ENCODE data around the gene NDST3. TPM values are rescaled to one million over a fixed set of nuclear protein-coding genes. Genes with fewer than 3 reads are reported as not detected.

Gene NDST3
- total RNA-seq, 1 experiment from 2014 or later: not detected

GRCh38 chr4:118171381-118171780, 137.1 kb downstream of the NDST3 start:
- no peak overlapping the region for H3K27ac ChIP-seq (ENCODE audit: low read length)
- no peaks in the 10 kb centered on the region for H3K27me3 ChIP-seq (ENCODE audit: low read length)
- DNase-seq: no peak
- no peaks in the 10 kb centered on the region for H3K9me2 ChIP-seq (replicated peaks; ENCODE audit: insufficient read depth, low read length)
- no peaks in the 10 kb centered on the region for H3K36me3 ChIP-seq (ENCODE audit: insufficient read depth, low read length)
- H3K4me2 ChIP-seq (ENCODE audit: low read depth, low read length, poor library complexity, severe bottlenecking): no peak overlapping the region
- no peak overlapping the region for H2AFZ ChIP-seq (ENCODE audit: low read length)
- H3K79me2 ChIP-seq (ENCODE audit: low read length): no peaks in the 10 kb centered on the region
- H3K4me1 ChIP-seq (ENCODE audit: low read length): no peaks in the 10 kb centered on the region
- no peaks in the 10 kb centered on the region for H3K9me3 ChIP-seq (ENCODE audit: low read length)
- no peaks in the 10 kb centered on the region for H4K20me1 ChIP-seq (ENCODE audit: insufficient read depth, low read depth, low read length)
- H3K4me3 ChIP-seq (ENCODE audit: low read length): no peak overlapping the region
- H3K9ac ChIP-seq (ENCODE audit: low read length): no peak overlapping the region

GRCh38 chr4:118173126-118173525, 138.8 kb downstream of the NDST3 start:
- H3K9me3 ChIP-seq (ENCODE audit: low read length): no peaks in the 10 kb centered on the region
- no peak overlapping the region for H3K4me3 ChIP-seq (ENCODE audit: low read length)
- no peak overlapping the region for H3K4me2 ChIP-seq (ENCODE audit: low read depth, low read length, poor library complexity, severe bottlenecking)
- H3K9me2 ChIP-seq (replicated peaks; ENCODE audit: insufficient read depth, low read length): no peaks in the 10 kb centered on the region
- DNase-seq: no peak
- no peaks in the 10 kb centered on the region for H4K20me1 ChIP-seq (ENCODE audit: insufficient read depth, low read depth, low read length)
- H3K4me1 ChIP-seq (ENCODE audit: low read length): no peaks in the 10 kb centered on the region
- no peaks in the 10 kb centered on the region; the same call in 1 of the 2 replicates for H3K27me3 ChIP-seq (ENCODE audit: low read length)
- no peaks in the 10 kb centered on the region for H3K36me3 ChIP-seq (ENCODE audit: insufficient read depth, low read length)
- H2AFZ ChIP-seq (ENCODE audit: low read length): no peak overlapping the region
- no peak overlapping the region for H3K27ac ChIP-seq (ENCODE audit: low read length)
- no peaks in the 10 kb centered on the region for H3K79me2 ChIP-seq (ENCODE audit: low read length)
- H3K9ac ChIP-seq (ENCODE audit: low read length): no peak overlapping the region

- Histone ChIP-seq H3K36me3 (ENCODE audit: insufficient read depth, low read length) (no peaks in the 10 kb centered on the region), H3K4me2 (ENCODE audit: low read depth, low read length, poor library complexity, severe bottlenecking) (no peak overlapping the region), H2AFZ (ENCODE audit: low read length) (no peak overlapping the region), H3K27ac (ENCODE audit: low read length) (no peak overlapping the region), H3K4me1 (ENCODE audit: low read length) (no peaks in the 10 kb centered on the region), H3K27me3 (ENCODE audit: low read length) (no peaks in the 10 kb centered on the region; the same call in 1 of the 2 replicates), H3K9me2 (replicated peaks; ENCODE audit: insufficient read depth, low read length) (no peaks in the 10 kb centered on the region), H3K4me3 (ENCODE audit: low read length) (no peak overlapping the region), H3K9ac (ENCODE audit: low read length) (no peak overlapping the region), H3K9me3 (ENCODE audit: low read length) (no peaks in the 10 kb centered on the region), H3K79me2 (ENCODE audit: low read length) (no peaks in the 10 kb centered on the region), H4K20me1 (ENCODE audit: insufficient read depth, low read depth, low read length) (no peaks in the 10 kb centered on the region)
- DNase-seq: no peak
These were observed 139.9 kb downstream of the NDST3 start for GRCh38 chr4:118173956-118174725.

GRCh38 chr4:118175506-118175905, 141.2 kb downstream of the NDST3 start:
- Histone ChIP-seq H3K27me3 (ENCODE audit: low read length) (no peaks in the 10 kb centered on the region; the same call in 1 of the 2 replicates), H3K79me2 (ENCODE audit: low read length) (no peaks in the 10 kb centered on the region), H4K20me1 (ENCODE audit: insufficient read depth, low read depth, low read length) (no peaks in the 10 kb centered on the region), H3K36me3 (ENCODE audit: insufficient read depth, low read length) (no peaks in the 10 kb centered on the region), H3K9me3 (ENCODE audit: low read length) (no peaks in the 10 kb centered on the region), H3K9me2 (replicated peaks; ENCODE audit: insufficient read depth, low read length) (no peaks in the 10 kb centered on the region), H3K4me2 (ENCODE audit: low read depth, low read length, poor library complexity, severe bottlenecking) (no peak overlapping the region), H3K4me3 (ENCODE audit: low read length) (no peak overlapping the region), H2AFZ (ENCODE audit: low read length) (no peak overlapping the region), H3K4me1 (ENCODE audit: low read length) (no peaks in the 10 kb centered on the region), H3K9ac (ENCODE audit: low read length) (no peak overlapping the region), H3K27ac (ENCODE audit: low read length) (no peak overlapping the region)
- no peak for DNase-seq

GRCh38 chr4:118177126-118177525, 142.8 kb downstream of the NDST3 start:
- Histone ChIP-seq H3K4me3 (ENCODE audit: low read length) (no peak overlapping the region), H3K36me3 (ENCODE audit: insufficient read depth, low read length) (no peaks in the 10 kb centered on the region), H3K27me3 (ENCODE audit: low read length) (no peaks in the 10 kb centered on the region; the same call in 1 of the 2 replicates), H3K79me2 (ENCODE audit: low read length) (no peaks in the 10 kb centered on the region), H3K9me2 (replicated peaks; ENCODE audit: insufficient read depth, low read length) (no peaks in the 10 kb centered on the region), H3K4me1 (ENCODE audit: low read length) (no peaks in the 10 kb centered on the region), H4K20me1 (ENCODE audit: insufficient read depth, low read depth, low read length) (no peaks in the 10 kb centered on the region), H3K9ac (ENCODE audit: low read length) (no peak overlapping the region), H3K9me3 (ENCODE audit: low read length) (no peaks in the 10 kb centered on the region), H3K27ac (ENCODE audit: low read length) (no peak overlapping the region), H3K4me2 (ENCODE audit: low read depth, low read length, poor library complexity, severe bottlenecking) (no peak overlapping the region), H2AFZ (ENCODE audit: low read length) (no peak overlapping the region)
- no peak for DNase-seq

- no peak overlapping the region for H3K27ac ChIP-seq (ENCODE audit: low read length)
- no peaks in the 10 kb centered on the region for H3K9me3 ChIP-seq (ENCODE audit: low read length)
- H3K9ac ChIP-seq (ENCODE audit: low read length): no peak overlapping the region
- no peaks in the 10 kb centered on the region for H4K20me1 ChIP-seq (ENCODE audit: insufficient read depth, low read depth, low read length)
- H2AFZ ChIP-seq (ENCODE audit: low read length): no peak overlapping the region
- no peaks in the 10 kb centered on the region for H3K36me3 ChIP-seq (ENCODE audit: insufficient read depth, low read length)
- H3K4me1 ChIP-seq (ENCODE audit: low read length): no peaks in the 10 kb centered on the region
- no peak for DNase-seq
- H3K9me2 ChIP-seq (replicated peaks; ENCODE audit: insufficient read depth, low read length): no peaks in the 10 kb centered on the region
- no peak overlapping the region for H3K4me3 ChIP-seq (ENCODE audit: low read length)
- H3K79me2 ChIP-seq (ENCODE audit: low read length): no peaks in the 10 kb centered on the region
- no peaks in the 10 kb centered on the region; the same call in 1 of the 2 replicates for H3K27me3 ChIP-seq (ENCODE audit: low read length)
- H3K4me2 ChIP-seq (ENCODE audit: low read depth, low read length, poor library complexity, severe bottlenecking): no peak overlapping the region
These were observed 146.5 kb downstream of the NDST3 start for GRCh38 chr4:118180776-118181175.

- Histone ChIP-seq H3K4me3 (ENCODE audit: low read length) (no peak overlapping the region), H3K36me3 (ENCODE audit: insufficient read depth, low read length) (no peaks in the 10 kb centered on the region), H3K9me2 (replicated peaks; ENCODE audit: insufficient read depth, low read length) (no peaks in the 10 kb centered on the region), H4K20me1 (ENCODE audit: insufficient read depth, low read depth, low read length) (no peaks in the 10 kb centered on the region), H3K9me3 (ENCODE audit: low read length) (no peaks in the 10 kb centered on the region), H3K27me3 (ENCODE audit: low read length) (no peaks in the 10 kb centered on the region), H3K27ac (ENCODE audit: low read length) (no peak overlapping the region), H3K4me2 (ENCODE audit: low read depth, low read length, poor library complexity, severe bottlenecking) (no peak overlapping the region), H3K9ac (ENCODE audit: low read length) (no peak overlapping the region), H3K4me1 (ENCODE audit: low read length) (no peaks in the 10 kb centered on the region), H3K79me2 (ENCODE audit: low read length) (no peaks in the 10 kb centered on the region), H2AFZ (ENCODE audit: low read length) (no peak overlapping the region)
- no peak for DNase-seq
These were observed 156.6 kb downstream of the NDST3 start for GRCh38 chr4:118190903-118191302.

GRCh38 chr4:118193421-118193820, 159.1 kb downstream of the NDST3 start:
- Histone ChIP-seq H3K79me2 (ENCODE audit: low read length) (no peaks in the 10 kb centered on the region), H4K20me1 (ENCODE audit: insufficient read depth, low read depth, low read length) (no peaks in the 10 kb centered on the region), H3K4me1 (ENCODE audit: low read length) (no peaks in the 10 kb centered on the region), H3K4me2 (ENCODE audit: low read depth, low read length, poor library complexity, severe bottlenecking) (no peak overlapping the region), H2AFZ (ENCODE audit: low read length) (no peak overlapping the region), H3K9me2 (replicated peaks; ENCODE audit: insufficient read depth, low read length) (no peaks in the 10 kb centered on the region), H3K4me3 (ENCODE audit: low read length) (no peak overlapping the region), H3K36me3 (ENCODE audit: insufficient read depth, low read length) (no peaks in the 10 kb centered on the region), H3K9ac (ENCODE audit: low read length) (no peak overlapping the region), H3K9me3 (ENCODE audit: low read length) (no peaks in the 10 kb centered on the region), H3K27ac (ENCODE audit: low read length) (no peak overlapping the region), H3K27me3 (ENCODE audit: low read length) (no peaks in the 10 kb centered on the region)
- DNase-seq: no peak
